Stimulated activated CD8-positive, alpha-beta memory T cell treated with anti-CD3 and anti-CD28 coated beads, Interleukin-15, amount 100 ng/mL, for 1 hour (primary cell): ENCODE data around the gene IL17C.

ENCODE experiments used
- DNase-seq: peaks from one replicate; pipeline ENCODE4 v3.0.0-alpha.2; 2020; ENCODE audit warnings: low read depth

IL17C gene

GRCh38 chr16:88610080-88610479 lies 28.3 kb upstream of the IL17C start:
- DNase-seq, result no peak

- no peak for DNase-seq
Observed at GRCh38 chr16:88610909-88611812, 27.2 kb upstream of the IL17C start.

GRCh38 chr16:88613293-88613692 lies 25.1 kb upstream of the IL17C start:
- DNase-seq, result no peak

- no peak for DNase-seq
Observed at GRCh38 chr16:88613911-88614817, 24.2 kb upstream of the IL17C start.

GRCh38 chr16:88614818-88615580 lies 23.4 kb upstream of the IL17C start:
- DNase-seq, result no peak

- DNase-seq, result no peak
Observed at GRCh38 chr16:88616320-88616719, 22.1 kb upstream of the IL17C start.

- no peak for DNase-seq
Observed at GRCh38 chr16:88616736-88617135, 21.6 kb upstream of the IL17C start.

GRCh38 chr16:88617268-88618031 lies 20.9 kb upstream of the IL17C start:
- no peak for DNase-seq

- no peak for DNase-seq
Observed at GRCh38 chr16:88618182-88618955, 20.0 kb upstream of the IL17C start.

GRCh38 chr16:88618956-88619667 lies 19.3 kb upstream of the IL17C start:
- no peak for DNase-seq

- peak; percentile 43 for DNase-seq
Observed at GRCh38 chr16:88619859-88620815, 18.2 kb upstream of the IL17C start.

- DNase-seq, result no peak
Observed at GRCh38 chr16:88622125-88622524, 16.2 kb upstream of the IL17C start.

- no peak for DNase-seq
Observed at GRCh38 chr16:88622866-88623265, 15.5 kb upstream of the IL17C start.

- DNase-seq, result no peak
Observed at GRCh38 chr16:88623858-88624257, 14.5 kb upstream of the IL17C start.

GRCh38 chr16:88624481-88624880 lies 13.9 kb upstream of the IL17C start:
- DNase-seq, result no peak

- DNase-seq, result no peak
Observed at GRCh38 chr16:88624977-88625576, 13.3 kb upstream of the IL17C start.

- no peak for DNase-seq
Observed at GRCh38 chr16:88626646-88627045, 11.7 kb upstream of the IL17C start.
